Ammon's horn (tissue), 1 donor: ENCODE measurements around the gene METAP1D.

Experiments
- DNase-seq: peaks from one replicate; pipeline ENCODE4 v3.0.0-alpha.2; 2016; ENCODE audit warnings: low spot score

The METAP1D gene

DNA sequence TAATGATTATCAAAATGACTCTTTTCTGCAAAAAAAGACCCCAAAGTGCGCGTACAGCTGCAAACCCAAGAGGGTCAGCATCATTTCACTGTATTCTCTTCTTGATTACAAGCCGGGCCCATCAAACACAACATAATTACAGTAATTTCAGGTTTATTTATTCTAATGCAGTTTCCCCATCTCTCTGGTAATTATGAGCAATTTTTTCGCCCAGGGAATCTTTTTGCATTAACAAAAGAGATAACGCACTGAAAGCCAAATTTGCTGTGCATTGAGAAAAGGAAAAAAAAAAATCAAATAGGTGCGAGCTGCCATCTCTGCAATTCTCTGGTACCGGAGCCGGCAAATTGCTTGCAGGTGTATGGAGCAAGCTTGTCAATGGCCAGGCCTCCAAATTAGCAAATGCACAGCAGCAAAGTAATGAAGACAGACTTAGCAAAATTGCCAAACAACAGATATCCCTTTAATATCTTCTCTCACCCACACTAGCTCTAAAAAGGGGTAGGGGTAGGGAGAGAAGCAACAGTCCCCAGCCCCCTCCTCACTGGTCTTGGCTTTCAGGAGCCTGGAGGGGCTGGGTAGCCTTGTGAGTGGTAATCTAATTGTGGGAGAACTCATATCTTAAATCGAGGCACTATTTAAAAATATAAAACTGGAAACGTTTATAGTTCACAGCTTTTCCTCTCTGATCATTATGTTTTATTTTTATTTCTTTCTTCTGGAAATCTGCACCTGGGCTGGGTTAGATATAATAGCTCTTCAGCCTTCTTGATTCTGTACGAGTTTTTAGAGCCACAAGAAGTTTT, 92.2 kb downstream of the METAP1D start:
- no peak for DNase-seq

DNA sequence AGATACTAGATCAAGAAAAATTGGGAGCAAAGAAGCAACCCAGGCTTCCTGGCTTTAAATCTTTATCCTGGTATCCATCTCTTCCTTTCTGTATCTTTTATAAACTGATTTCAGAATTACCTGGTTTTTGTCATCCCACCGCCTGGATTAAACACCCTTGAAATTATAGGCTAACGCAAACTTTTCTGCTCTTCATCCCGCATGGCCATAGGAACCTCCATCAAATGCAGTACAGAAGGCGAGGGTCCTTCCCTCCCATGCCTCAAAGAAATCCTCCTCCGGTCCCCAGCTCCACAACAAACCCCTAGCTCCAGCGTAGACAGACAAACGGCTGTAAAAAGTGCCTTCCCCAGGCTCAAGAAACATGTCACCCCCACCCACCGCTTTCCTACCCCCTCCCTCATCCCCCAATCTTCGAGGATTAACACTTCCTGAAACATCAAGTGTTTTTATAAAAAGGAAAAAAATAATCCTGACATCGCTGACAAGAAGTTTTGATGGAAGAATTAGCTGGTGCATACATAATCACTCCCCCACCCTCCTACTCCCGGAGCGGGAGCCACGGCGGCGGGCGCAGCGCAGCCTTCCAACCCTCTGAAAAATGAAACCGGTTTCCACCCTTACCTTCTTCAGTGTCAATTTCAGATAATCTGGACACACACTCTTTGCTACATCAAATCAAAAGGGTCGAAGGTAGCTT, 93.1 kb downstream of the METAP1D start:
- DNase-seq: no peak

DNA sequence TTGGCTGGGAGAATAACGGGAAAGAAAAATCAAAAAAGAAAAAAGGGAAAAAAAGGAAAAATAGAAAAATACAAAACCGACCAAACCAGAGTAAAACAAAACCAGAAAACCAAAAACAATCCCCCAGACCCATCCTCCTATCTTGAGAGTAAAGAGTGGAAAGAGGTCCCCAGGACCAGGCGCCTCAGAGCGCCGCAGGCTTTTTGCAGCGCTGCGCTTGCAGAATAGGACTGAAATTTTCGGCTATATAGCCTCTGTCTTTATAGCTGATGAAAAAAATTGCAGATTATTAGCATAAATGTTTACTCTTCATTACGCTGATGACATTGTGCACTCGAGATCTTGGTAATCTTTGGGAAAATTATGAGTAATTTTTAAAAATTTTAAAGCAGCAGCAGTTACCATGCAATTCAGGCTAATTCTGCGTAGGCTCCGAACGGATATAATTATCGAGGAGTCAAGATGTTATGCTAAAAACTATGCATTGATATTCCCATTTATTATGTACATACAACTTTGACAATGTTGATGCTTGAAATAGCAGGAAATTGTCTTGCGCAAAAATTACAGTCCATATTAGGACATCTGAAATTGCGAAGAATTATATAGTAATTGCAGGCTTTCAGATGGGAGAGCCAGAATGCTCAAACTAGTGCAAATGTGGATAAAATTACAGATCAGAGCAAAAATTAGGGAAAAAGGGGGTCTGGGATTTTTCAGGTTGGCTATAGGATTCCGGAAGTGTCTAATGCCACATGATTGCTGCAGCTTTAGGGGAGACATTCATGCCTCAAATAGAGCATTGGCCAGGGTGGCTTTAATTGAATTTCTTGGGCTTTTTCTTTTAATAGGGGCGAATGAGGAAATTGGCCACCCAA, 93.9 kb downstream of the METAP1D start:
- DNase-seq: no peak

DNA sequence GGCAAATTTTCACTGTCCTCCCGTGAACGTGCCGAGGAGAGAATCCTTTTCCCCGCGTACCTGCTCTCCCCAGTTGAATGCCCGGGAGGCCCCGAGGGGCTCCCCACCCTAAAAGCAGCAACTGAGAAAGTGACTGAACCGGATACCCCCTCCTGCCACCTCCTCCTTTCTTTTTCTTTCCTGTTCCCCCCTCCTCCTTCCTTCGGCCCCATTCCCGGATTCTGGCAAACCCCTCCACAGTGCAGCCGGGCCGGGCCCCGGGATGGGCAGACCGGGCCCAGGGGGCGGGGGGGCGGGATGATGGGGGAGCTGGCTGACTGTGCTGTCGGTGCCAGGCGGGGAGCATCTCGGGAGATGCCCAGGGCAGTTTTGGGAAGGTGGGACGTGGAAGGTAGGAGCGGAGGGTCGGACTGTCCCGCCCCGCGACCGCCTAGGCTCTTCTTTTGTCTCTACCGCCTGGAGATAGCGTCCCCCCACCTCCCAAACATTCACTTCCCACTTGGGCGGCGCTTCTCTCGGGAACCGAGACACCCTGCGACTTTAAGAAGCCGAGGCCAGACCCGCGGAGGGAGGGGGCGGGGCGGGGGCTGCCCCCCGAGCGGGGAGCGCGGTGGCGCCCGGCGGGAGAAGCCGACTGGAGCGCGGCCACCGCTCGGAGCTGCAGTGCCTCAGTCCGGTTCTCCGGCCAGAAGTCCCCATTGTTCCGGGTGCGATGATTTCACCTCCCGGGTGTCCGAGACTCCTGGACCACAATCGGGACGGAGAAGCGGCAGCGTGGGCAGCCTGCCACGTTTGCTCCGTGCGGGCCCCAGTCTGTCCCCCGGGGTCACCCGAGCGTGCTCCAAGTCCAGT, 94.8 kb downstream of the METAP1D start:
- DNase-seq: no peak

- DNase-seq: no peak
These were observed 95.6 kb downstream of the METAP1D start for GRCh38 chr2:172095146-172095904.

DNA sequence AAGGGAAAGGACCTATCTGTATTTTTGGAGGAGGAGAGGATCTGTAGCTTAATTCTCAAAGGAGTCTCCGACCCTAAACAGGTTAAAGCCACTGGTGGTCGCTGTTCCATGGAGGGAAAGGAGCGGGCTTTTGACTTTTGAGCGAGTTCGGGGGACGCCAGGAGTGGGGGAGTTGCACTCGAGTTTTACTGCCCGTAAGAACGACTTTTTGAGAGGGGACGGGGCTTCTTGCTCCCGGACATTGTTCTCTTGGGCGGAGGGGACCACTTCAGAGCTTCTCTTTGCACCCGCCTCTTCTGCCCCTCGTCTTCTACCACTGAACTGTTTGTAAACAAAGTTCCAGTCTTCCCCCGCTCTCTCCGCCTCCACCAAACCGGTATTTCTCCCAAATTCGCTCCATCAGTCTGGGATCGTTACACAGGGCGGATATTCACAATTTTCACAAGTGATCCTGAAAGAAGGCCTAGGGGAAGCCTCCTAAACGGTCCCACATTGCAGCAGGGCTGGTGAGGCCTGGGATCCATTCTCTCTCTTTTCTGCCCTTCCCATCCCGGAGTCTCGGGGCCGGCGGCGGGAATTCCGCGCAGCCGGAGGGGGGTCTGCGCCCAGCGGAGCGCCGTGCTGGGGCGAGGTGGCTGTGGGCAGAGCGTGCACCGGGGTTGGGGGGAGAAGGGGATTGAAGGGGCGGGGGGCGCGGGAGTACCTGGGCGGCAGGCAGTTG, 96.3 kb downstream of the METAP1D start:
- DNase-seq: no peak

DNA sequence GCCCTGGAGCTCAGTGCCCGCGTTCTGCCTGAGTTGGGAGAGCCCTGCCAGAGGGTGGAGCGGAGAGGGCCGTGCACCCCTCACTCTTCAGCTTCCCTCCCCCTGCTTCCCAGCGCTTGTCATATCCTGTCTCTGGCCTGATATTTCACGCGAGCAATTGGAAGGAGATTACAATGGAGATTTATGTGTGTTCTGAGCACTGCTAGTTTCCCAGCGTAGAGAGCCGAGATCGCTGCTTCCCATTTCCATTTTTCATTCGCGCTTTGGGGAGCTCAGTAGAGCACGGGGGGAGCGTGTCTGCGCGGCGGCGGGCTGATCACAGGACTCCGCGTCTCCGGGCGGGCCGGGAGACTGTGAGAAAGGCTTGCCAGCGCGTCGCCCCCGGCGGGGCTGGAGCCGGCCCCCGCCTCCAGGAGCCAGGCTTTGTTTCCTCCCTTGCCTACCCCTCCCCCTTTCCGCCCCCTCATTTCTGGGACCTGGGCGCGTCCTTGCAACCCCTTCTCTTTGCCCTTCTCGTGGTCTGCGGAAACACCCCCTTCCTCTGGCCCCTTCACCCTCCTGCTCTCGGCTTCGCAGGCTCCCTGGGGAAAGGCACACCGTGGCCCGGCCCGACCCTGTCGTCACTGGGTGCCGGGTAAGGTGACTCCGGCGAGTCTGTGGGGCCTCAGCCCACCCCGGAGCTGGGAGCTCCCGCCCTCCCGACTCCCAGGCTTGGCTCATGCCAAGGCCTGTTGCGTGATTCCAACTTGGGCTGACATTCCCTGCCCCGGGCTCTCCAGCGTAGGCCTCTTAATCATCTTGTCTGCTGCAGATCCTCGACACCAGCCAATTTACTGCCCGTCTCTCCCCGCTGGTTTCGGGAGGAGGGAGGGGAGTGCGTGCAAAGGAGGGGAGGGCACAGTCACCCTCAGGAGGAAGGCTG, 97.1 kb downstream of the METAP1D start:
- no peak for DNase-seq

GRCh38 chr2:172097557-172098131, 97.9 kb downstream of the METAP1D start:
- DNase-seq: no peak

DNA sequence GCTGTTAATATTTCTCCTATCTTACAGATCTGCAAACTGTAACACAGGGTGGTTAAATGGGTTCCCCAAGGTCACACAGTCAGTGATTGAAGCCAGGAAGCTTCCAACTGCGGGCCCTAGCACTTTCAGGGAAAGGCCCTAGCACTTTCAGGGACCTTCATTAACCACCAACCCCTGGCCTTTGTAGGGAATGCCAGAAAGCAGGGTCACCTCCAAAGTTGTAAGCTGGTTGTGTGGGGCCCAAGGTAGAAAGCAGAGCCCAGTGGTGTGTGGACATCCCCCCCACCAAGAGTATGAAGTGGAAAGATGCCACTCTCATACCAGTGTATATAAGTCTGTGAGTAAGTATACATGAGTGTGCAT, 98.5 kb downstream of the METAP1D start:
- DNase-seq: no peak

DNA sequence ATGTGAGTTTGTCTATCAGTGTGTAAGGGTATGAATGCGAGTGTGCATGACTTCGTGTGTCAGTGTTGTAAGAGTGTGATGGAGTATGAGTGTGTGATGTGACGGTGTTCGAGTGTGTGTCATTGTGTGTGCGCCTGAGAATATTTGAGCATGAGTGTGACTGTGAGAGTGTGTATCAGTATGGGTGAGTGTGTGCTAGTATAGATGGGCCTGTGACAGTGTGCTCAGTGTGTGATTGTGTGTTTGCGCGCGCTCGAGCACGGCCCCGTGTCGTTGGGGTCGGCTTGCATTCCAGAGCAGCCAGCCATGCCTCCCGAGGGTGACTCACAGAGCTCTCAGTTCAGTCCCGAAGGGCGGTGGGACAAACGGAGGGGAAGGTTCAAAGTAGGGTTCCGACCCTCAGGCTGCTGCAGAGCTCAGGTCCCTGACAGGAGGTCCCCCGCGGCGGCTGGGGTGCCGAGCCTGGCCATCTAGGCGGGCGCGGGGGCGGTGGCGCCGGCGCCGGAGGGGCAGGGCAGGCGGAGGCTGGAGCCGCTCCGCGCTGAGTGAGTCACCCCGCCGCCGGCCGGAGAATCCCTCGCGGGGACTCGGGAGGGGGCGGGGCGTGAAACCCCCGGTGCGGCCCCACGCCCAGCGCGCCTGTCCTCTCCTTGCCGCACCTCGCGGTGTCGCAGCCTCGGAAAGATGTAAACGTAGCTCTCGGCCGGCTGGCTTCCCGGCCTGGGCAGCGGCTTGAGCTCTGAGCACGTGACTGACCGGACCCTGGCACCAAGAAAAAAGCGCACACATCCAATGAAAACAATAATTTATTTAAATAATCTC, 99.1 kb downstream of the METAP1D start:
- no peak for DNase-seq

GRCh38 chr2:172099472-172100079, 99.8 kb downstream of the METAP1D start:
- no peak for DNase-seq

GRCh38 chr2:172100080-172100934, 100.6 kb downstream of the METAP1D start:
- no peak for DNase-seq

GRCh38 chr2:172100935-172101820, 101.4 kb downstream of the METAP1D start:
- DNase-seq: no peak

GRCh38 chr2:172101821-172102390, 102.2 kb downstream of the METAP1D start:
- no peak for DNase-seq
